H1 (cell line): ENCODE data around the gene CDKN2A. TPM values are rescaled to one million over a fixed set of nuclear protein-coding genes. Genes with fewer than 3 reads are reported as not detected.

Experiments used
- ASH2L ChIP-seq: fragments of 200-600, 300-600 bp; sonication (generic); IDR thresholded peaks from one replicate; pipeline ENCODE4 v1.7.1; 2017; ENCODE audit warnings: low read length
- ATF2 ChIP-seq: IDR thresholded peaks from 2 replicates; pipeline ENCODE4 v1.6.1; 2012; ENCODE audit warnings: low read length, inconsistent platforms
- ATF3 ChIP-seq: IDR thresholded peaks from 2 replicates; pipeline ENCODE4 v1.6.1; 2011; ENCODE audit warnings: low read depth, mild to moderate bottlenecking, low read length; ENCODE audit not compliant: insufficient read depth
- BACH1 ChIP-seq: IDR thresholded peaks from 2 replicates; pipeline ENCODE4 v1.6.1; 2012; ENCODE audit warnings: low read length, improper control_type of control experiment
- CEBPB ChIP-seq: IDR thresholded peaks from 2 replicates; pipeline ENCODE4 v1.6.1; 2012; ENCODE audit warnings: low read depth, low read length
- CHD2 ChIP-seq: IDR thresholded peaks from 2 replicates; pipeline ENCODE4 v1.6.1; 2012; ENCODE audit warnings: low read length, improper control_type of control experiment
- CREB1 ChIP-seq: IDR thresholded peaks from 2 replicates; pipeline ENCODE4 v1.6.1; 2012; ENCODE audit warnings: inconsistent platforms
- CTBP2 ChIP-seq: IDR thresholded peaks from 2 replicates; pipeline ENCODE4 v1.7.0; 2011; ENCODE audit warnings: borderline replicate concordance, mild to moderate bottlenecking, moderate library complexity, mixed read lengths, low read length; ENCODE audit not compliant: insufficient read depth, insufficient read length
- E2F6 ChIP-seq: IDR thresholded peaks from 2 replicates; pipeline ENCODE4 v1.6.1; 2012; ENCODE audit warnings: inconsistent platforms
- GABPA ChIP-seq: IDR thresholded peaks from 2 replicates; pipeline ENCODE4 v1.6.1; 2011; ENCODE audit warnings: mild to moderate bottlenecking, low read length, moderate library complexity, borderline replicate concordance; ENCODE audit not compliant: insufficient read depth
- MAX ChIP-seq: IDR thresholded peaks from 2 replicates; pipeline ENCODE4 v1.6.1; 2012; ENCODE audit warnings: inconsistent platforms
- PHF8 ChIP-seq: fragments of 200-600 bp; sonication (generic); conservative IDR thresholded peaks from 2 replicates; pipeline ENCODE4 v1.7.1; 2012; ENCODE audit warnings: low read depth, mild to moderate bottlenecking, inconsistent platforms, low read length, moderate library complexity
- RBBP5 ChIP-seq: IDR thresholded peaks from 2 replicates; pipeline ENCODE4 v1.7.1; 2012; ENCODE audit warnings: low read depth, mild to moderate bottlenecking, inconsistent platforms, low read length, moderate library complexity, borderline replicate concordance
- RXRA ChIP-seq: IDR thresholded peaks from 2 replicates; pipeline ENCODE4 v1.6.1; 2011; ENCODE audit warnings: low read depth, mild to moderate bottlenecking, low read length, moderate library complexity; ENCODE audit not compliant: insufficient read depth
- SIN3A ChIP-seq, 2 experiments: IDR thresholded peaks in 1 of 2; conservative IDR thresholded peaks in 1 of 2; 2 replicates each; pipeline ENCODE4 v1.6.1; 2011 to 2012; ENCODE audit warnings: low read length in 2 of 2, improper control_type of control experiment in 1 of 2, low read depth in 1 of 2, mild to moderate bottlenecking in 1 of 2
- SP1 ChIP-seq: IDR thresholded peaks from 2 replicates; pipeline ENCODE4 v1.6.1; 2011; ENCODE audit warnings: low read depth, low read length
- TEAD4 ChIP-seq: IDR thresholded peaks from 2 replicates; pipeline ENCODE4 v1.6.1; 2012; ENCODE audit warnings: low read depth, low read length, inconsistent platforms, mixed read lengths
- polyA plus RNA-seq, 7 experiments: library from polyadenylated mRNA; depleted of rRNA in 3 of 7; stranded (reverse) in 5 of 7; unstranded in 2 of 7; fragments of >200 nt in 5 of 7; fragments of 200-250 nt in 2 of 7; gene quantifications; 1 replicate in 5 of 7; 2 replicates in 1 of 7; 4 replicates in 1 of 7; pipeline versions ENCODE4 v1.2.1 to v1.2.3, GENCODE V29; 2011 to 2013; ENCODE audit warnings: missing spikeins in 2 of 7, mixed read lengths in 2 of 7
- total RNA-seq: library from RNA; stranded (reverse); fragmentation: NEBNext Ultra II Directional; extraction: Animal tissue kit (Norgen Biotek cat#: 25700); gene quantifications from 2 replicates; pipeline ENCODE4 v1.2.1, GENCODE V29; 2021

The CDKN2A gene
- total and polyA plus RNA-seq, 2 of the 8 experiments (the other 6 are each of a cell fraction or from before 2014, with no cell fraction given), result 0.51 to 0.73 TPM

GRCh38 chr9:22005021-22005701 is 11.0 kb upstream of the CDKN2A start (continued):
- TF ChIP-seq TEAD4 (peak; percentile 12; the same call in 1 of the 2 replicates), RXRA (no peak), CREB1 (0 out of 2 replicates have a peak, but pooled peaks have one; percentile 37), ATF2 (no peak), CHD2 (no peak), SP1 (0 out of 2 replicates have a peak, but pooled peaks have one; percentile 28), ASH2L (peak; percentile 51), SIN3A (conservative IDR thresholded peaks at IDR 0.05 in 1 of 2, IDR thresholded peaks at IDR 0.05 in 1 of 2; ENCODE audit: low read depth in 1 of 2, low read length in 2 of 2) (0 out of 4 replicates have a peak, but pooled peaks of 1 of the 2 experiments have one; percentile 25), MAX (peak; percentile 63), GABPA (no peak), ATF3 (no peak), E2F6 (peak; percentile 75), BACH1 (no peak), PHF8 (no peak), CTBP2 (no peak), RBBP5 (0 out of 2 replicates have a peak, but pooled peaks have one; percentile 24), CEBPB (no peak)
